ENCODE results near the gene RASGRP2.

DNA sequence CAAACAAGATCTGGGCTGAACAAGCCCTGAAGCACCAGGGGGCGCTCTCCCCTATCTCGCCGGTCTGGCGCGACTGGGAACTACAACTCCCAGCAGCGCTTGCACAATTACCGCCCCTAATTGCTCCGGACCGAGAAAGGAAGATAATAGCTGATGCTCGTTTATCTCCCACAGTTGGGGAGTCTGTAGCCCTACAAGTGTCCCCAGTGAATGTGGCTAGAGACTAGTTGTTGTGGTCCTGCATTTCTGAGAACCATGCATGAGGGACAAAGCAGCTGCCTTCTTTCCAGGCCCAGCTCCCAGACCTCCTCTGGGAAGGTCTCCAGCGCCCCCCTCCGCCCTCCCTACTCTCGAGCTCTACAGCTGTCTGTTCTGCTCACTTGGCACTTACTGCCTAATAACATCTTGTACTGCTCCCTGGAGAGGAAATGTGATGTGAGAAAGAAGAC lies 55.4 kb downstream of the RASGRP2 start:
- no peak for TF ChIP-seq POLR2A (IDR thresholded peaks at IDR 0.05; ENCODE audit: low read depth, low read length)
- no peak for TF ChIP-seq TAF1 (IDR thresholded peaks at IDR 0.05; ENCODE audit: low read depth, low read length)
- no peak for TF ChIP-seq POLR2AphosphoS5 (IDR thresholded peaks at IDR 0.05; ENCODE audit: low read depth, low read length)
- TF ChIP-seq SPI1 (IDR thresholded peaks at IDR 0.05; ENCODE audit: low read depth, low read length) = no peak
